ENCODE results near the gene BPGM. TPM values are rescaled to one million over a fixed set of nuclear protein-coding genes. Genes with fewer than 3 reads are reported as not detected.

BPGM gene
- total RNA-seq, 1 donor from 2014 or later = 49.7 TPM

- Histone ChIP-seq H3K79me2 (ENCODE audit: low read depth) (peaks cover 14% of the 10 kb centered on the region), H3K4me3 (no peak overlapping the region), H3F3A (ENCODE audit: low read depth) (no peaks in the 10 kb centered on the region), H2AFZ (replicated peaks) (no peak overlapping the region), H3K9ac (no peak overlapping the region), H3K4me1 (peaks cover 3% of the 10 kb centered on the region), H3K27me3 (no peaks in the 10 kb centered on the region), H3K27ac (no peak overlapping the region), H3K36me3 (no peaks in the 10 kb centered on the region), H4K20me1 (ENCODE audit: low read depth) (no peaks in the 10 kb centered on the region), H3K9me3 (ENCODE audit: low read depth) (no peaks in the 10 kb centered on the region), H3K4me2 (no peak overlapping the region)
- Mint-ChIP-seq H3K4me3 (no peak overlapping the region), H3K4me1 (no peaks in the 10 kb centered on the region), H3K27me3 (ENCODE audit: insufficient read depth, low read depth) (no peaks in the 10 kb centered on the region), H3K36me3 (peaks cover 4% of the 10 kb centered on the region), H3K27ac (no peak overlapping the region), H3K9me3 (no peaks in the 10 kb centered on the region)
- DNase-seq (ENCODE audit: low spot score) = no peak
- TF ChIP-seq CTCF (IDR thresholded peaks at IDR 0.05) (no peak), EZH2 (IDR thresholded peaks at IDR 0.05) (no peak), EZH2phosphoT487 (IDR thresholded peaks at IDR 0.05) (no peak)
Measured at GRCh38 chr7:134657526-134657925, 10.9 kb downstream of the BPGM start.

- Histone ChIP-seq H3F3A (ENCODE audit: low read depth) (no peaks in the 10 kb centered on the region), H4K20me1 (ENCODE audit: low read depth) (no peaks in the 10 kb centered on the region), H3K36me3 (no peaks in the 10 kb centered on the region), H3K27ac (no peak overlapping the region), H3K27me3 (no peaks in the 10 kb centered on the region), H3K9ac (no peak overlapping the region), H3K79me2 (ENCODE audit: low read depth) (no peaks in the 10 kb centered on the region), H3K4me3 (no peak overlapping the region), H3K4me2 (no peak overlapping the region), H3K9me3 (ENCODE audit: low read depth) (no peaks in the 10 kb centered on the region), H3K4me1 (peaks cover 3% of the 10 kb centered on the region), H2AFZ (replicated peaks) (no peak overlapping the region)
- Mint-ChIP-seq H3K9me3 (no peaks in the 10 kb centered on the region), H3K4me3 (no peak overlapping the region), H3K27me3 (ENCODE audit: insufficient read depth, low read depth) (no peaks in the 10 kb centered on the region), H3K27ac (no peak overlapping the region), H3K36me3 (peaks cover 12% of the 10 kb centered on the region), H3K4me1 (no peaks in the 10 kb centered on the region)
- no peak for TF ChIP-seq EZH2 (IDR thresholded peaks at IDR 0.05)
- no peak for TF ChIP-seq CTCF (IDR thresholded peaks at IDR 0.05)
- no peak for TF ChIP-seq EZH2phosphoT487 (IDR thresholded peaks at IDR 0.05)
- no peak for DNase-seq (ENCODE audit: low spot score)
Measured at GRCh38 chr7:134660242-134660785, 13.7 kb downstream of the BPGM start.

- Mint-ChIP-seq H3K27ac (no peak overlapping the region), H3K9me3 (no peaks in the 10 kb centered on the region), H3K27me3 (ENCODE audit: insufficient read depth, low read depth) (no peaks in the 10 kb centered on the region), H3K4me3 (no peak overlapping the region), H3K4me1 (no peaks in the 10 kb centered on the region), H3K36me3 (peaks cover 12% of the 10 kb centered on the region)
- H3K36me3 ChIP-seq = no peaks in the 10 kb centered on the region
- TF ChIP-seq CTCF (IDR thresholded peaks at IDR 0.05) = no peak
- no peak for TF ChIP-seq EZH2 (IDR thresholded peaks at IDR 0.05)
- no peak for TF ChIP-seq EZH2phosphoT487 (IDR thresholded peaks at IDR 0.05)
- no peaks in the 10 kb centered on the region for H3K9me3 ChIP-seq (ENCODE audit: low read depth)
- H3K27ac ChIP-seq = no peak overlapping the region
- H3K79me2 ChIP-seq (ENCODE audit: low read depth) = no peaks in the 10 kb centered on the region
- H3K27me3 ChIP-seq = no peaks in the 10 kb centered on the region
- H3K4me1 ChIP-seq = peaks cover 3% of the 10 kb centered on the region
- no peak overlapping the region for H2AFZ ChIP-seq (replicated peaks)
- H3K4me3 ChIP-seq = no peak overlapping the region
- no peaks in the 10 kb centered on the region for H4K20me1 ChIP-seq (ENCODE audit: low read depth)
- H3K9ac ChIP-seq = no peak overlapping the region
- no peak for DNase-seq (ENCODE audit: low spot score)
- no peak overlapping the region for H3K4me2 ChIP-seq
- H3F3A ChIP-seq (ENCODE audit: low read depth) = no peaks in the 10 kb centered on the region
Measured at GRCh38 chr7:134660961-134661376, 14.3 kb downstream of the BPGM start.
